Parathyroid adenoma (tissue), 2 donors: ENCODE results near the gene TNFAIP3.

Experiments
- H2AFZ ChIP-seq: fragments of 300-600 bp; sonication (generic); one replicate; pipeline ENCODE4 v1.7.0; 2017; ENCODE audit warnings: antibody characterized with exemption, mild to moderate bottlenecking
- H3K27ac ChIP-seq: fragments of 300-600 bp; sonication (generic); one replicate; pipeline ENCODE4 v1.7.0; 2017
- H3K27me3 ChIP-seq: fragments of 300-600 bp; sonication (generic); one replicate; pipeline ENCODE4 v1.7.0; 2017; ENCODE audit warnings: low read length; ENCODE audit not compliant: control insufficient read depth, insufficient read depth
- H3K36me3 ChIP-seq: fragments of 300-600 bp; sonication (generic); one replicate; pipeline ENCODE4 v1.7.0; 2017; ENCODE audit warnings: low read length; ENCODE audit not compliant: control insufficient read depth, insufficient read depth
- H3K4me1 ChIP-seq: fragments of 300-600 bp; sonication (generic); one replicate; pipeline ENCODE4 v1.7.0; 2017; ENCODE audit warnings: control low read depth
- H3K4me2 ChIP-seq: fragments of 300-600 bp; sonication (generic); one replicate; pipeline ENCODE4 v1.7.0; 2017; ENCODE audit warnings: low read length
- H3K4me3 ChIP-seq: fragments of 300-600 bp; sonication (generic); one replicate; pipeline ENCODE4 v1.7.0; 2017; ENCODE audit warnings: low read depth, low read length
- H3K79me2 ChIP-seq: fragments of 300-600 bp; sonication (generic); one replicate; pipeline ENCODE4 v1.7.0; 2017; ENCODE audit warnings: control low read depth
- H3K9ac ChIP-seq: fragments of 300-600 bp; sonication (generic); one replicate; pipeline ENCODE4 v1.7.0; 2017; ENCODE audit warnings: mild to moderate bottlenecking
- H3K9me3 ChIP-seq: fragments of 300-600 bp; sonication (generic); one replicate; pipeline ENCODE4 v1.7.0; 2017; ENCODE audit warnings: low read length; ENCODE audit not compliant: control insufficient read depth
- TF ChIP-seq, protein P1 (sequence below): fragments of 300-600 bp; sonication (generic); IDR thresholded peaks from one replicate; pipeline ENCODE4 v1.7.0; 2017; ENCODE audit warnings: antibody characterized with exemption, mild to moderate bottlenecking
- donor health status: primary hyperparathyroidism.

The TNFAIP3 gene

DNA sequence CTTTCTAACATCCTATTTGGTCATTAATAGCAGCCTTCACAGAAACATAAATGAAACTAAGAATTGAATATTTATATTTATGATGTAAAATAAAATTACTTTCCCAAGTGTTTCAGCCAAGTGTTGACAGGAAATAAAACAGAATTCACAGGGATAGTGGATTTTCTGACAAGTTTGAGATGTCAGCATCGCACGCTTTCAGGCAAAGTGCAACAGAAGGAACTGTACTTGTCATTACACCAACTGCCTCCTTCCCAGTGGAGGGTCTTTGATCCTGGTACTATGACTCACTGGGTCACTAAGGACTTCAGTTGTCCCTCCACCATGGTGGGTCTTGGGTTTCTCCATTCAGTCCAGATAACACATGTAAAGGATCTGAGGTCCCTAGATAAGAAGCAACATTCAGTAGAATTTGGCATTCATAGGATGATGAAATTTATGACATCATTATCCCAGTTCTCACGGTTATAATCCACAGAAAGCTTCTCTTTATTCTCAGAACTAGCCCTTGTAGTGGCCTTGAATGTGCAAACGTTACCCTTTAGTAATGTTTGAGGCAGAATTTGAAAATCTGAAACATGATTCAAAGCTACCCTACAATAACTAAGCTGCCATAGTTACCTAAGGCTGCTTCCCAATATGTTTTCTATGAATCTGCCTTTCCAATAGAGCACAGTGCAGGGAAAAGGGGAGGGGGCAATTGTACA lies 3.8 kb upstream of the TNFAIP3 start:
- Histone ChIP-seq H3K79me2 (peaks cover 2% of the 10 kb centered on the region), H3K27me3 (no peaks in the 10 kb centered on the region), H3K27ac (no peak overlapping the region), H3K36me3 (no peaks in the 10 kb centered on the region), H3K4me3 (no peak overlapping the region), H3K9ac (no peak overlapping the region), H3K4me2 (no peak overlapping the region), H3K9me3 (no peaks in the 10 kb centered on the region), H2AFZ (no peak overlapping the region), H3K4me1 (peaks cover 2% of the 10 kb centered on the region)
- TF ChIP-seq, protein P1, sequence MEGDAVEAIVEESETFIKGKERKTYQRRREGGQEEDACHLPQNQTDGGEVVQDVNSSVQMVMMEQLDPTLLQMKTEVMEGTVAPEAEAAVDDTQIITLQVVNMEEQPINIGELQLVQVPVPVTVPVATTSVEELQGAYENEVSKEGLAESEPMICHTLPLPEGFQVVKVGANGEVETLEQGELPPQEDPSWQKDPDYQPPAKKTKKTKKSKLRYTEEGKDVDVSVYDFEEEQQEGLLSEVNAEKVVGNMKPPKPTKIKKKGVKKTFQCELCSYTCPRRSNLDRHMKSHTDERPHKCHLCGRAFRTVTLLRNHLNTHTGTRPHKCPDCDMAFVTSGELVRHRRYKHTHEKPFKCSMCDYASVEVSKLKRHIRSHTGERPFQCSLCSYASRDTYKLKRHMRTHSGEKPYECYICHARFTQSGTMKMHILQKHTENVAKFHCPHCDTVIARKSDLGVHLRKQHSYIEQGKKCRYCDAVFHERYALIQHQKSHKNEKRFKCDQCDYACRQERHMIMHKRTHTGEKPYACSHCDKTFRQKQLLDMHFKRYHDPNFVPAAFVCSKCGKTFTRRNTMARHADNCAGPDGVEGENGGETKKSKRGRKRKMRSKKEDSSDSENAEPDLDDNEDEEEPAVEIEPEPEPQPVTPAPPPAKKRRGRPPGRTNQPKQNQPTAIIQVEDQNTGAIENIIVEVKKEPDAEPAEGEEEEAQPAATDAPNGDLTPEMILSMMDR: no peak

DNA sequence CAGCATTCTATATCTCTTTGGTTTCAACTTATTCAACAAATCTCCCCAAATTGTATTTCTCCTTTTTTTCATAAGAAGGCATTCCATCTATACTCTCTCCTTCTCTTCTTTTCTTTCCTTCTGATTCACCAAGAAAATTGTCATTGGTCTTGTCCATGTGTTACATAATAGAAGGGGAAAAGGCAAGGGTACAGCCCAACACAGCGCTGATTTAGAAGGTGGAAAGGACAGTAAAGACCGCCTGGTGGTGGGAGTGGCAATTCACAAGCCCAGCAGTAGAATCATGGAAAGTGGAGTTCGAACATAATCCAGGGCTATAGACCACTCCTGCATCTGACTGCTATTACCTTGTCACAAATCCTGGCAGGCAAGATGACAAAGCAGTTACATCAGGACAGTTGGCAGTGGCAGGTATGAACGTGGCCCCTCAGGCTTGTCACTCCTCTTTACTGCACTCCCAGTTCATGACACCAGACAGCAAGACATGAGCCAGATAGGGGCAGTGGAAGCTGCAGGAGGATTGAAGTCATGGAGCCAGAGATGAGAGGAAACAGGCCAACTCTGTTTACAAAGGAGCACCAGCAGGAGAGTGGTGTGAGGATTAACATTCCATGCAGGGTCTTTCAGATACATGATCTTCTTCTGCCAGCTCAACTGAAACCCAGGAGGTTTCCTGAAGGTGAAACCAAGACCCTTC lies 2.1 kb upstream of the TNFAIP3 start:
- Histone ChIP-seq H2AFZ (peak overlapping the region; percentile 92), H3K27ac (no peak overlapping the region), H3K36me3 (no peaks in the 10 kb centered on the region), H3K9me3 (no peaks in the 10 kb centered on the region), H3K79me2 (peaks cover 2% of the 10 kb centered on the region), H3K27me3 (no peaks in the 10 kb centered on the region), H3K4me3 (no peak overlapping the region), H3K4me2 (no peak overlapping the region), H3K4me1 (peaks cover 3% of the 10 kb centered on the region), H3K9ac (no peak overlapping the region)
- TF ChIP-seq, protein P1: no peak

DNA sequence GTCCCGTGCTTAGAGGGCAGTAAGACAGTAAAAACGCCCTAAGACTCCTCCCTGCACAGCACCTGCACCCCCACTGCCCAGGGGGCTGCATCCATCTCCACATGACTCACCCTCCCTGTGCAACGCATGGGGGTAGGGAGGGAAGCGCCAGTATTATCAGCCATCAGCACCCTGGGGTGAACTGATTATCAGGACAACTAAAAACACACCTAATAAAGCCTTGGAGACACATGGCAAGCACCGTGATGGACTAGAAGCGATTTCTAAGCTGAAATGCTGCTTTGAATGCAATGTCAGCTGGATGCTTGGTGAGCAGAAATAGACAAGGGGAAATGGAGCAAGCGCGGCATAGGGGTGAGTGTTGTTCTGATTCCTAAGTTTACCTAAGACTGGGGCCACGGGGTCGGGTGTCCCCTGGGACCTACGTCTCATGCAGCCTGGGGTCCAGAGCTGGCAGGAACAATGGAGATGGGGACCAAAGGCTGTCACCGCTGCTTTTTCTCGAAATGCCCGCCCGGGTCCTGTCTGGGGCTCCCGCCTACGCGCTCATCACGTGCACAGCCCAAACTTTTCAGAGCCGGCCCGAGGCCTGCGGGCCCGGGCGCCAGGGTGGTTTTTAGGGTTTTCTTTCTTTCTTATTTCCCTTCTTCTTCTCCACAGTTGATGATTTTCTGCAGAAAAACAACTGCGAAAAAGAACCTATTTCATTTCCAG lies 702 bp upstream of the TNFAIP3 start:
- Histone ChIP-seq H3K9me3 (no peaks in the 10 kb centered on the region), H2AFZ (peak overlapping the region; percentile 92), H3K9ac (no peak overlapping the region), H3K36me3 (no peaks in the 10 kb centered on the region), H3K4me3 (peak overlapping the region; percentile 68), H3K27me3 (no peaks in the 10 kb centered on the region), H3K27ac (peak overlapping the region; percentile 70), H3K4me2 (peak overlapping the region; percentile 90), H3K79me2 (peaks cover 2% of the 10 kb centered on the region), H3K4me1 (peaks cover 3% of the 10 kb centered on the region)
- TF ChIP-seq, protein P1: no peak

DNA sequence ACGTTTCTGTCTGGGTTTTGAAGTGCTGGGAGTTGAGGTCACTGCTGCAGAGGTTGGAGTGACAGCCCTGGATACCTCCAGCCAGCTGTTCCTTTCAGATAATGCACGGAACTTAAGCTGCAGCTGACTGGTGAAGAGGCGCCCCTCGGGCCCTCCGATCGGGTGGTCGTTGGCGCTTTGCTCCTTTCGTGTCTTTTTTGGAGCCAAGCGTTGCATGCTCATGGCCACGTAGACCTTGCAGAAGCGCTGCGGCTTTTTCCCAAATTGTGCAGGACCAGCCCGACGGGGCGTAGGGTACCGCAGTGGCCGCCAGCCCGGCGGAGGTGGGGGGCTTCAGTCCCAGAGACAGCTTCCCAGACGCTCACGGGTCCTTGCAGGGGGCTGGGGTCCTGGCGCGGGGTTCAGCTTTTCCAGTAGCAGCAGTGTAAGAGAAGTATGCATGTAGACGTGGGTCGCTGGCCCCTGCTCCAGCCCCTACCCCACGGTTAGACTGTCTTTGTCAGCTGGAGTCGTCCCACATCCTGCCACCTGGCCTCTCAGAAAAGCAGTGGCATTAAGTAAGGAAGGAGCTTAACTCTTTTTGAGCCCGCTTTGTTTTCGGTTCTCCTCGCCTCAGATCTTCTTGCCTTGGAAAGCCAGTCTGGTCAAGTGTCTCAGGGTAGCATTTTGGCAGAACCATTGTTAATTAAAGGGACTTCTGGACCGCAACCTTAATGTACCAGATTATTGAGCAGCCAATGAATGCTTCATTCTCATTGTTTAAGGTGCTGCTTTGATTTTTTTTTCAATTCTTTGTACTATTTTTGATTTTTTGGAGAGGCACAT lies 838 bp downstream of the TNFAIP3 start:
- Histone ChIP-seq H3K4me3 (peak overlapping the region; percentile 67), H3K9me3 (no peaks in the 10 kb centered on the region), H3K79me2 (peaks cover 2% of the 10 kb centered on the region), H3K4me2 (peak overlapping the region; percentile 64), H3K27me3 (no peaks in the 10 kb centered on the region), H3K4me1 (peaks cover 3% of the 10 kb centered on the region), H2AFZ (peak overlapping the region; percentile 99), H3K27ac (peak overlapping the region; percentile 72), H3K9ac (peak overlapping the region; percentile 63), H3K36me3 (no peaks in the 10 kb centered on the region)
- TF ChIP-seq, protein P1: no peak
